GM18505 (cell line): ENCODE measurements around the gene TCEAL7.
"Not testable (repeated sequence)": the region's sequence is repeated elsewhere in the genome, so short reads cannot be mapped to it uniquely, and the experiment has no call there.

ENCODE experiments used
- ATAC-seq: cut with Tn5 transposase; IDR thresholded peaks from one replicate; pipeline ENCODE4 v1.9.1; 2021; ENCODE audit not compliant: unreplicated experiment
- POLR2A ChIP-seq: IDR thresholded peaks from 4 replicates; pipeline ENCODE4 v1.6.1; 2011; ENCODE audit warnings: borderline replicate concordance; ENCODE audit not compliant: insufficient read depth, insufficient read length; ENCODE audit errors: extremely low read depth

Gene TCEAL7

GRCh38 chrX:103329991-103330390 is at the start of gene TCEAL7:
Gene TCEAL7 (plus strand): TSS chrX:103330239. CDS start chrX:103331404, 1,165 bp downstream.
- TF ChIP-seq POLR2A = no peak
- no peak for ATAC-seq

- no peak for TF ChIP-seq POLR2A
- ATAC-seq = no peak
Measured at GRCh38 chrX:103293118-103293517, 36.9 kb upstream of the TCEAL7 start.

GRCh38 chrX:103304705-103305104 is 25.3 kb upstream of the TCEAL7 start:
- no peak for TF ChIP-seq POLR2A
- no peak for ATAC-seq

- ATAC-seq = not testable (repeated sequence)
Measured at GRCh38 chrX:103305666-103306065, 24.4 kb upstream of the TCEAL7 start.

GRCh38 chrX:103309860-103310554 is 20.0 kb upstream of the TCEAL7 start:
- no peak for TF ChIP-seq POLR2A
- ATAC-seq = peak; percentile 2

GRCh38 chrX:103310555-103311398 is 19.3 kb upstream of the TCEAL7 start, which contains the start of gene BEX2:
Gene BEX2 (minus strand): TSS chrX:103310990. CDS start chrX:103309976, 1,014 bp downstream.
- no peak for TF ChIP-seq POLR2A
- peak; percentile 97 for ATAC-seq

- ATAC-seq = no peak
- TF ChIP-seq POLR2A = no peak
Measured at GRCh38 chrX:103311399-103311780, 18.6 kb upstream of the TCEAL7 start.

- no peak for TF ChIP-seq POLR2A
- ATAC-seq = no peak
Measured at GRCh38 chrX:103330681-103331288, 746 bp downstream of the TCEAL7 start.

- no peak for TF ChIP-seq POLR2A
- no peak for ATAC-seq
Measured at GRCh38 chrX:103338663-103339062, 8.6 kb downstream of the TCEAL7 start.

GRCh38 chrX:103343105-103343504 is 13.1 kb downstream of the TCEAL7 start:
- no peak for TF ChIP-seq POLR2A
- peak; percentile 56 for ATAC-seq

- no peak for ATAC-seq
- TF ChIP-seq POLR2A = no peak
Measured at GRCh38 chrX:103344606-103345005, 14.6 kb downstream of the TCEAL7 start.

- ATAC-seq = no peak
- no peak for TF ChIP-seq POLR2A
Measured at GRCh38 chrX:103347682-103348397, 17.8 kb downstream of the TCEAL7 start.

- ATAC-seq = no peak
- TF ChIP-seq POLR2A = no peak
Measured at GRCh38 chrX:103356130-103356798, 26.2 kb downstream of the TCEAL7 start, which contains the start of gene TCEAL9. Gene TCEAL9 (plus strand): TSS chrX:103356506. CDS start chrX:103357685, 1,179 bp downstream.

- no peak for ATAC-seq
- no peak for TF ChIP-seq POLR2A
Measured at GRCh38 chrX:103356858-103357257, 26.8 kb downstream of the TCEAL7 start.
